NCI-H1048 (cell line): ENCODE measurements around the gene PXDC1.
"Not testable (repeated sequence)": the region's sequence is repeated elsewhere in the genome, so short reads cannot be mapped to it uniquely, and the experiment has no call there.

Experiments
- DNase-seq: peaks from one replicate; lab custom pipeline; 2025; lab: John Stamatoyannopoulos, UW

PXDC1 gene

GRCh38 chr6:3782876-3783832 is 31.6 kb upstream of the PXDC1 start:
- no peak for DNase-seq

- DNase-seq, result no peak
Observed at GRCh38 chr6:3781504-3781903, 30.0 kb upstream of the PXDC1 start.

GRCh38 chr6:3779574-3779849 is 28.0 kb upstream of the PXDC1 start:
- no peak for DNase-seq

- DNase-seq, result no peak
Observed at GRCh38 chr6:3778701-3779573, 27.4 kb upstream of the PXDC1 start.

- DNase-seq, result no peak
Observed at GRCh38 chr6:3777730-3778461, 26.4 kb upstream of the PXDC1 start.

- DNase-seq, result no peak
Observed at GRCh38 chr6:3776881-3777507, 25.5 kb upstream of the PXDC1 start.

- no peak for DNase-seq
Observed at GRCh38 chr6:3775847-3776246, 24.3 kb upstream of the PXDC1 start.

GRCh38 chr6:3775386-3775785 is 23.9 kb upstream of the PXDC1 start:
- DNase-seq, result no peak

- DNase-seq, result no peak
Observed at GRCh38 chr6:3773678-3774298, 22.3 kb upstream of the PXDC1 start.

GRCh38 chr6:3772127-3772999 is 20.9 kb upstream of the PXDC1 start:
- not testable (repeated sequence) for DNase-seq

GRCh38 chr6:3771407-3772011 is 20.0 kb upstream of the PXDC1 start:
- DNase-seq, result no peak

GRCh38 chr6:3770023-3770720 is 18.7 kb upstream of the PXDC1 start:
- no peak for DNase-seq

- DNase-seq, result no peak
Observed at GRCh38 chr6:3769610-3770009, 18.1 kb upstream of the PXDC1 start.

- no peak for DNase-seq
Observed at GRCh38 chr6:3768502-3768901, 17.0 kb upstream of the PXDC1 start.

GRCh38 chr6:3767483-3767882 is 16.0 kb upstream of the PXDC1 start:
- not testable (repeated sequence) for DNase-seq

GRCh38 chr6:3766214-3766613 is 14.7 kb upstream of the PXDC1 start:
- DNase-seq, result no peak

GRCh38 chr6:3765415-3765814 is 13.9 kb upstream of the PXDC1 start:
- no peak for DNase-seq

- no peak for DNase-seq
Observed at GRCh38 chr6:3764516-3765335, 13.2 kb upstream of the PXDC1 start.

- no peak for DNase-seq
Observed at GRCh38 chr6:3762852-3763251, 11.3 kb upstream of the PXDC1 start.
